K562 (cell line): ENCODE results near the gene ABCB9. TPM values are rescaled to one million over a fixed set of nuclear protein-coding genes. Genes with fewer than 3 reads are reported as not detected.

ENCODE experiments used
- EHMT2 ChIP-seq: fragments of 450-650 bp; IDR thresholded peaks from 2 replicates; pipeline ENCODE4 v1.6.1; 2018; ENCODE audit warnings: antibody characterized with exemption
- ETV1 ChIP-seq: fragments of 450-650 bp; conservative IDR thresholded peaks from 2 replicates; pipeline ENCODE4 v1.6.1; 2016; ENCODE audit warnings: missing genetic modification characterization, control low read depth, low read depth, missing compliant biosample characterization
- KAT2B ChIP-seq: IDR thresholded peaks from one replicate; pipeline ENCODE4 v1.6.1; 2012; ENCODE audit warnings: low read depth, mild to moderate bottlenecking, control low read depth, inconsistent platforms, low read length, moderate library complexity
- PTRF ChIP-seq: fragments of 450-650 bp; IDR thresholded peaks from 2 replicates; pipeline ENCODE4 v1.6.1; 2016; ENCODE audit warnings: mild to moderate bottlenecking, missing genetic modification characterization, missing compliant biosample characterization
- SIN3A ChIP-seq, 2 experiments: fragments of 150-350 bp in 1 of 2; IDR thresholded peaks; 2 replicates each; pipeline ENCODE4 v1.6.1; 2011 to 2016; ENCODE audit warnings: borderline replicate concordance in 2 of 2, low read depth in 2 of 2, low read length in 2 of 2, mild to moderate bottlenecking in 2 of 2, moderate library complexity in 2 of 2; ENCODE audit not compliant: control insufficient read depth in 1 of 2
- ZNF24 ChIP-seq: fragments of 450-650 bp; IDR thresholded peaks from 2 replicates; pipeline ENCODE4 v1.6.1; 2016
- ZNF830 ChIP-seq: fragments of 250-450 bp; sonication (Bioruptor Pico); IDR thresholded peaks from 2 replicates; pipeline ENCODE4 v1.5.0; 2021; ENCODE audit warnings: mild to moderate bottlenecking
- polyA plus RNA-seq, 8 experiments: library from polyadenylated mRNA; depleted of rRNA in 4 of 8; stranded (reverse) in 5 of 8; unstranded in 3 of 8; fragments of >200 nt; fragmentation: Nextera tagmentation in 2 of 8; fragmentation: Illumina TruSeq in 1 of 8; extraction: Ambion mirVana in 2 of 8; extraction: Trizol in 1 of 8; gene quantifications; 2 replicates each; pipeline versions ENCODE4 v1.2.1 to v1.2.3, GENCODE V29; 2011 to 2014; ENCODE audit warnings: inconsistent platforms in 1 of 8, missing spikeins in 1 of 8
- total RNA-seq, 7 experiments: library from RNA; depleted of rRNA in 6 of 7; stranded (reverse); fragments of >200 nt in 6 of 7; fragmentation: Illumina TruSeq in 2 of 7; extraction: Trizol in 2 of 7; gene quantifications; 2 replicates each; pipeline versions ENCODE4 v1.2.1 to v1.2.3, GENCODE V29; 2011 to 2021; ENCODE audit warnings: low replicate concordance in 1 of 7
- TF ChIP-seq, protein P1 (sequence below): sonication (generic); formaldehyde crosslinking; IDR thresholded peaks from 2 replicates; pipeline ENCODE4 v1.9.0; 2022; ENCODE audit warnings: mild to moderate bottlenecking, missing genetic modification reagents
- TF ChIP-seq, protein P2 (sequence below): fragments of 450-650 bp; IDR thresholded peaks from 2 replicates; pipeline ENCODE4 v1.6.1; 2017; ENCODE audit warnings: antibody characterized with exemption
- TF ChIP-seq, protein P3 (sequence below): sonication (generic); formaldehyde crosslinking; IDR thresholded peaks from 2 replicates; pipeline ENCODE4 v1.8.0; 2022; ENCODE audit warnings: mild to moderate bottlenecking, low read depth, missing genetic modification reagents

The ABCB9 gene
- total and polyA plus RNA-seq, 9 of the 15 experiments (the other 6 are each of a cell fraction or from before 2014, with no cell fraction given): 0.20 to 12.6 (median 6.2) TPM

DNA sequence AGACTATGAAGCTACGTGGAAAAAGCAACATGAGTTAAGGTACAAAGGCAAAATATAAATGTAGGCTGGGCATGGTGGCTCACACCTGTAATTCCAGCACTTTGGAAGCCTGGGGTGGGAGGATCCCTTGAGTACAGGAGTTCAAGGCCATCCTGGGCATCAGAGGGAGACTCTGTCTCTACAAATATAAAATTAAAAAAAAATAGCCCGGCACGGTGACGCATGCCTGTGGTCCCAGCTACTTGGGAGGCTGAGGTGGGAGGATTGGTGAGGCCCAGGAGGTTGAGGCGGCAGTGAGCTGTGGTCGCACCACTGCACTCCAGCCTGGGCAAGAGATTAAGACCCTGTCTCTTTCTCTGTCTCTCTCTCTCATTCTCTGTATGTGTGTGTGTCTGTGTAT is 66.4 kb downstream of the ABCB9 start (continued):
- TF ChIP-seq ETV1 (tag): no peak
- TF ChIP-seq SIN3A (IDR thresholded peaks at IDR 0.05; ENCODE audit: borderline replicate concordance in 2 of 2, control insufficient read depth in 1 of 2, low read depth in 2 of 2, low read length in 2 of 2): no peak
- TF ChIP-seq ZNF830 (CRISPR knock-in tag): no peak
- TF ChIP-seq, protein P1, sequence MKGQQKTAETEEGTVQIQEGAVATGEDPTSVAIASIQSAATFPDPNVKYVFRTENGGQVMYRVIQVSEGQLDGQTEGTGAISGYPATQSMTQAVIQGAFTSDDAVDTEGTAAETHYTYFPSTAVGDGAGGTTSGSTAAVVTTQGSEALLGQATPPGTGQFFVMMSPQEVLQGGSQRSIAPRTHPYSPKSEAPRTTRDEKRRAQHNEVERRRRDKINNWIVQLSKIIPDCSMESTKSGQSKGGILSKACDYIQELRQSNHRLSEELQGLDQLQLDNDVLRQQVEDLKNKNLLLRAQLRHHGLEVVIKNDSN: no peak
- no peak for TF ChIP-seq KAT2B
- no peak for TF ChIP-seq ZNF24
- TF ChIP-seq, protein P2, sequence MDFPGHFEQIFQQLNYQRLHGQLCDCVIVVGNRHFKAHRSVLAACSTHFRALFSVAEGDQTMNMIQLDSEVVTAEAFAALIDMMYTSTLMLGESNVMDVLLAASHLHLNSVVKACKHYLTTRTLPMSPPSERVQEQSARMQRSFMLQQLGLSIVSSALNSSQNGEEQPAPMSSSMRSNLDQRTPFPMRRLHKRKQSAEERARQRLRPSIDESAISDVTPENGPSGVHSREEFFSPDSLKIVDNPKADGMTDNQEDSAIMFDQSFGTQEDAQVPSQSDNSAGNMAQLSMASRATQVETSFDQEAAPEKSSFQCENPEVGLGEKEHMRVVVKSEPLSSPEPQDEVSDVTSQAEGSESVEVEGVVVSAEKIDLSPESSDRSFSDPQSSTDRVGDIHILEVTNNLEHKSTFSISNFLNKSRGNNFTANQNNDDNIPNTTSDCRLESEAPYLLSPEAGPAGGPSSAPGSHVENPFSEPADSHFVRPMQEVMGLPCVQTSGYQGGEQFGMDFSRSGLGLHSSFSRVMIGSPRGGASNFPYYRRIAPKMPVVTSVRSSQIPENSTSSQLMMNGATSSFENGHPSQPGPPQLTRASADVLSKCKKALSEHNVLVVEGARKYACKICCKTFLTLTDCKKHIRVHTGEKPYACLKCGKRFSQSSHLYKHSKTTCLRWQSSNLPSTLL: no peak
- no peak for TF ChIP-seq PTRF (tag)
- TF ChIP-seq, protein P3, sequence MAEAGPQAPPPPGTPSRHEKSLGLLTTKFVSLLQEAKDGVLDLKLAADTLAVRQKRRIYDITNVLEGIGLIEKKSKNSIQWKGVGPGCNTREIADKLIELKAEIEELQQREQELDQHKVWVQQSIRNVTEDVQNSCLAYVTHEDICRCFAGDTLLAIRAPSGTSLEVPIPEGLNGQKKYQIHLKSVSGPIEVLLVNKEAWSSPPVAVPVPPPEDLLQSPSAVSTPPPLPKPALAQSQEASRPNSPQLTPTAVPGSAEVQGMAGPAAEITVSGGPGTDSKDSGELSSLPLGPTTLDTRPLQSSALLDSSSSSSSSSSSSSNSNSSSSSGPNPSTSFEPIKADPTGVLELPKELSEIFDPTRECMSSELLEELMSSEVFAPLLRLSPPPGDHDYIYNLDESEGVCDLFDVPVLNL (CRISPR knock-in tag): no peak
- no peak for TF ChIP-seq EHMT2
